Gastrocnemius medialis (tissue), 4 donors: ENCODE measurements around the gene LUZP1. TPM values are rescaled to one million over a fixed set of nuclear protein-coding genes. Genes with fewer than 3 reads are reported as not detected.

Experiments
- ATAC-seq, 2 donors: fragments of 150-250 bp; one replicate each; pipeline ENCODE4 v1.9.1; 2016
- DNase-seq, 2 donors: peaks; one replicate each; pipeline ENCODE4 v3.0.0-alpha.2; 2019
- H3K27ac ChIP-seq, 4 donors: fragments of 200-600 bp; sonication (generic); 1 replicate in 1 of 4; 2 replicates in 3 of 4; pipeline ENCODE4 v1.5.1; 2016 to 2018; ENCODE audit warnings: mild to moderate bottlenecking in 2 of 4, moderate library complexity in 1 of 4
- H3K27me3 ChIP-seq, 3 donors: fragments of 200-600 bp; sonication (generic) in 2 of 3; 1 replicate in 1 of 3; 2 replicates in 2 of 3; pipeline versions ENCODE4 v1.5.1 to v1.6.0; 2016 to 2019; ENCODE audit warnings: mild to moderate bottlenecking in 1 of 3, moderate library complexity in 1 of 3
- H3K36me3 ChIP-seq, 2 donors: fragments of 200-600 bp; sonication (generic) in 1 of 2; one replicate each; pipeline ENCODE4 v1.5.1; 2017 to 2018
- H3K4me1 ChIP-seq, 2 donors: fragments of 200-600 bp; sonication (generic) in 1 of 2; one replicate each; pipeline ENCODE4 v1.5.1; 2016 to 2017; ENCODE audit warnings: mild to moderate bottlenecking in 2 of 2
- H3K4me3 ChIP-seq, 4 donors: fragments of 200-600 bp; sonication (generic) in 3 of 4; 1 replicate in 1 of 4; 2 replicates in 3 of 4; pipeline ENCODE4 v1.5.1; 2016 to 2019; ENCODE audit warnings: mild to moderate bottlenecking in 2 of 4
- H3K9me3 ChIP-seq, 3 donors: fragments of 200-600 bp; sonication (generic) in 2 of 3; 1 replicate in 1 of 3; 2 replicates in 2 of 3; pipeline ENCODE4 v1.5.1; 2016 to 2019
- CTCF ChIP-seq, 5 experiments: fragments of 450-650 bp in 3 of 5; fragments of 200-600 bp in 2 of 5; sonication (generic) in 2 of 5; IDR thresholded peaks in 4 of 5; conservative IDR thresholded peaks in 1 of 5; 1 replicate in 4 of 5; 2 replicates in 1 of 5; pipeline ENCODE4 v1.5.1; 2016 to 2019; ENCODE audit warnings: antibody characterized with exemption in 5 of 5, mild to moderate bottlenecking in 3 of 5, moderate library complexity in 3 of 5
- POLR2A ChIP-seq, 2 donors: fragments of 450-650 bp; IDR thresholded peaks; one replicate each; pipeline ENCODE4 v1.6.1; 2017; ENCODE audit warnings: antibody characterized with exemption in 2 of 2, mild to moderate bottlenecking in 2 of 2, moderate library complexity in 2 of 2
- in situ Hi-C, 4 donors: fragments of 200-750 bp; cut with MboI; loops; one replicate each; pipeline versions ENCODE4 v1.15.0 to v1.8.0; 2017; ENCODE audit warnings: low sequenced_read_pairs in 4 of 4
- intact Hi-C: fragments of 100-400 bp; cut with DNase I; formaldehyde crosslinking; loops from one replicate; pipeline ENCODE4 v1.15.1; 2023; ENCODE audit warnings: low total_unique reads
- total RNA-seq, 4 donors: library from RNA; depleted of rRNA; stranded (reverse); fragments of >200 nt; gene quantifications; one replicate each; pipeline versions ENCODE4 v1.1.0 to v1.2.3, GENCODE V29; 2016

Gene LUZP1
- total RNA-seq, 4 donors from 2014 or later = 4.1 to 5.4 (median 4.9) TPM

- H3K4me1 ChIP-seq = peaks cover 15 to 17% of the 10 kb centered on the region in 2 donors
- TF ChIP-seq POLR2A (IDR thresholded peaks at IDR 0.05) = no peak
- DNase-seq (no peak), ATAC-seq (no peak)
- in situ Hi-C loops (no loop called here), intact Hi-C loops (no loop called here)
- no peaks in the 10 kb centered on the region for H3K9me3 ChIP-seq
- H3K4me3 ChIP-seq = peak overlapping the region in 2 of 4 donors; percentile 2 to 5
- H3K27me3 ChIP-seq = no peaks in the 10 kb centered on the region
- peak overlapping the region in 2 of 4 donors; percentile 1 to 47 for H3K27ac ChIP-seq
- H3K36me3 ChIP-seq = no peaks in the 10 kb centered on the region
Observed at GRCh38 chr1:23118957-23119792, 49.5 kb downstream of the LUZP1 start.

- Histone ChIP-seq H3K9me3 (no peaks in the 10 kb centered on the region), H3K36me3 (no peaks in the 10 kb centered on the region), H3K27ac (no peak overlapping the region), H3K27me3 (no peaks in the 10 kb centered on the region), H3K4me1 (peaks cover 14 to 15% of the 10 kb centered on the region in 2 donors), H3K4me3 (no peak overlapping the region)
- in situ Hi-C loops (no loop called here), intact Hi-C loops (no loop called here)
- no peak for TF ChIP-seq POLR2A (IDR thresholded peaks at IDR 0.05)
- DNase-seq (no peak), ATAC-seq (no peak)
Observed at GRCh38 chr1:23118407-23118806, 50.2 kb downstream of the LUZP1 start.

GRCh38 chr1:23116921-23117699 lies 51.5 kb downstream of the LUZP1 start:
- H3K27me3 ChIP-seq = no peaks in the 10 kb centered on the region
- TF ChIP-seq POLR2A (IDR thresholded peaks at IDR 0.05) (no peak), CTCF (IDR thresholded peaks at IDR 0.05 in 4 of 5, conservative IDR thresholded peaks at IDR 0.05 in 1 of 5) (no peak)
- H3K4me3 ChIP-seq = no peak overlapping the region
- in situ Hi-C loops = no loop called here
- ATAC-seq (no peak), DNase-seq (no peak)
- H3K9me3 ChIP-seq = no peaks in the 10 kb centered on the region
- no peak overlapping the region for H3K27ac ChIP-seq
- H3K36me3 ChIP-seq = no peaks in the 10 kb centered on the region
- intact Hi-C loops = no loop called here
- H3K4me1 ChIP-seq = peaks cover 2 to 9% of the 10 kb centered on the region in 2 donors

GRCh38 chr1:23116216-23116836 lies 52.3 kb downstream of the LUZP1 start:
- H3K9me3 ChIP-seq = no peaks in the 10 kb centered on the region
- in situ Hi-C loops = no loop called here
- DNase-seq (no peak), ATAC-seq (no peak)
- no peak overlapping the region for H3K27ac ChIP-seq
- TF ChIP-seq POLR2A (IDR thresholded peaks at IDR 0.05) = no peak
- TF ChIP-seq CTCF (IDR thresholded peaks at IDR 0.05 in 4 of 5, conservative IDR thresholded peaks at IDR 0.05 in 1 of 5) = no peak
- peaks cover 0 to 5% of the 10 kb centered on the region in 2 donors for H3K4me1 ChIP-seq
- intact Hi-C loops = no loop called here
- H3K36me3 ChIP-seq = no peaks in the 10 kb centered on the region
- H3K27me3 ChIP-seq = no peaks in the 10 kb centered on the region
- H3K4me3 ChIP-seq = no peak overlapping the region

- no peak overlapping the region for H3K4me3 ChIP-seq
- H3K9me3 ChIP-seq = no peaks in the 10 kb centered on the region
- TF ChIP-seq CTCF (IDR thresholded peaks at IDR 0.05 in 4 of 5, conservative IDR thresholded peaks at IDR 0.05 in 1 of 5) (no peak), POLR2A (IDR thresholded peaks at IDR 0.05) (no peak)
- H3K4me1 ChIP-seq = peaks cover 0 to 5% of the 10 kb centered on the region in 2 donors
- in situ Hi-C loops (no loop called here), intact Hi-C loops (no loop called here)
- H3K36me3 ChIP-seq = no peaks in the 10 kb centered on the region
- H3K27ac ChIP-seq = no peak overlapping the region
- ATAC-seq (no peak), DNase-seq (no peak)
- no peaks in the 10 kb centered on the region for H3K27me3 ChIP-seq
Observed at GRCh38 chr1:23114424-23115079, 54.1 kb downstream of the LUZP1 start.
